ENCODE results near the gene RPTOR. TPM values are rescaled to one million over a fixed set of nuclear protein-coding genes. Genes with fewer than 3 reads are reported as not detected.

The RPTOR gene
- total RNA-seq, 2 donors from 2014 or later = 62.0 to 228 TPM

DNA sequence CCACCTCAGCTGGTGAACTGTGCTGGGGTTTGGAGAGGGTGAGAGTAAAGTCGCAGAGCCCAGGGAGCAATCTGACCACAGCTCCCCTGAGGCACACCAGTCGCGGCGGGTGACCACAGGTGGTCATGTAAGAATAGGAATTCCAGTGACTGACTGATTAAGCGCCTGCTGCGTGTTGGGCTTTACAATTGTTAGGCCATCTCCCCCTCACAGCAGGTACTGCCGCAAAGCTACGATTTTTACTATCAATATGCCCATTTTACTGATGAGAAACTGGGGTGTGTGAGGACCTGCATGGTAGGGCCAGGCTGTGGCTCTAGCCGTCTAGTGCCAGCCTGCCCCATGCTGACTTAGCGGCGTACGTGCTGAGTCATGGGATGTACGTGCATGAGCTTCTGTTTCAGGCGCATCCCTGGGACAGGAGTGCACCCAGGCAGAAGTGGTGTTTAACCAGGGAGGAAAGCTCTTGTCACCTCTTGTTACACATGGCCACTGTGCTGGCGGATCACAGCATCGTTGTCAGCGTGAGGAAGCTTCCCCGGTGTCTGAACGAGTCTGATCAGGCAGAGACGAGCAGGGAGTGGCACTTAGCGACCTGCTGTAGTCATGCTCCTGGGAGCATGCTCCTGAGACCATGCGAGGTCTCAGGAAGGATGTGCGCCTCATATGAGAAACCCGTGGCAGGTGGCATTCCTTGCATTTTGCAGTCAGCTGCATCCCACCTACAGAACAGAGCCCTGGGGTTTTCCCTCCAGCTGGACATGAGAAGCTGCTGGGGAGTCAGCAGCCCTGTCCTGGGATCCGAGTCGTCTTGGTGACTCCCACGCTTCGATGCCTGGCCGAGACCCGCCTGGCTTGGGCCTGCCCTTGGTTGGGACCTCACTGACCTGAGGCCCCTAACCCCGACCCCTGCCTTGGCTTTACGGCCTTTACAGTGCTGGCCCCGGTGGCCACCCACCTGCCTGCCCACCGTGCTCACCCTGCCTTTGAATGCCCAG lies 283.3 kb downstream of the RPTOR start:
- Mint-ChIP-seq H3K27ac (peak overlapping the region; percentile 70), H3K4me3 (no peak overlapping the region), H3K27me3 (no peaks in the 10 kb centered on the region), H3K4me1 (peaks cover 14% of the 10 kb centered on the region), H3K36me3 (ENCODE audit: low read depth) (peaks cover 10% of the 10 kb centered on the region), H3K9me3 (no peaks in the 10 kb centered on the region)
- ATAC-seq (replicated peaks) = no peak

DNA sequence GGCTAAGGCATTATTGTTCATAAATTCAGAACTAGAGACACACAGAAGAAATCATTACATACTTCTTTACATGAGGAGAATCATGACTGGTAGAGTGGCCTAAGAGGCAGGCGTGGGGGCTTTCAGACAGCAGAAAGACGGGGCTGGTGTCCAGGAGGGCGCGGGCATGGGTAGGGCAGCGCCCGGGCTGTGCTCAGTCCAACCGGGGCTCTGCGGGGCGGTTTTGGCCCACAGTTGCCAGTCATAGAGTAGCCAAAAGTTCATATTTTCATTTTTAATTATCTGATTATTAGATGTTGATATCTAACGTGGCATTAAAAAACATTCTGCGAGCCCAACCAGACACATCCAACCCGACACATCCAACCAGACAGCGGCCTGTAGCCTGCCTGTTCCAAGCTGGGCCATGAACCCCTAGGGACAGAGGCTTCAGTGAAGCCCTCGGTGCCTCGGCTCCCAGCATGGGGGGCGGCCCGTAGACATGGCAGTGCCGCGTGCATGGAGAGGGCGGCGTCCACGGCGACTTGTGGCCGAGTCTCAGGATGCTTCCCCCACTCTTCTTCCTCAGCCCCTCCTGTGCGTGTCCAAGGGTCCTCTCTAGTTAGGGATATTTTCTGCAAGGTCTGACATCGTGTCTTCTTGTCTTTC lies 284.7 kb downstream of the RPTOR start:
- Mint-ChIP-seq H3K9me3 (no peaks in the 10 kb centered on the region), H3K27me3 (no peaks in the 10 kb centered on the region), H3K27ac (peak overlapping the region; percentile 70), H3K4me1 (peaks cover 8% of the 10 kb centered on the region), H3K4me3 (no peak overlapping the region), H3K36me3 (ENCODE audit: low read depth) (no peaks in the 10 kb centered on the region)
- no peak for ATAC-seq (replicated peaks)

DNA sequence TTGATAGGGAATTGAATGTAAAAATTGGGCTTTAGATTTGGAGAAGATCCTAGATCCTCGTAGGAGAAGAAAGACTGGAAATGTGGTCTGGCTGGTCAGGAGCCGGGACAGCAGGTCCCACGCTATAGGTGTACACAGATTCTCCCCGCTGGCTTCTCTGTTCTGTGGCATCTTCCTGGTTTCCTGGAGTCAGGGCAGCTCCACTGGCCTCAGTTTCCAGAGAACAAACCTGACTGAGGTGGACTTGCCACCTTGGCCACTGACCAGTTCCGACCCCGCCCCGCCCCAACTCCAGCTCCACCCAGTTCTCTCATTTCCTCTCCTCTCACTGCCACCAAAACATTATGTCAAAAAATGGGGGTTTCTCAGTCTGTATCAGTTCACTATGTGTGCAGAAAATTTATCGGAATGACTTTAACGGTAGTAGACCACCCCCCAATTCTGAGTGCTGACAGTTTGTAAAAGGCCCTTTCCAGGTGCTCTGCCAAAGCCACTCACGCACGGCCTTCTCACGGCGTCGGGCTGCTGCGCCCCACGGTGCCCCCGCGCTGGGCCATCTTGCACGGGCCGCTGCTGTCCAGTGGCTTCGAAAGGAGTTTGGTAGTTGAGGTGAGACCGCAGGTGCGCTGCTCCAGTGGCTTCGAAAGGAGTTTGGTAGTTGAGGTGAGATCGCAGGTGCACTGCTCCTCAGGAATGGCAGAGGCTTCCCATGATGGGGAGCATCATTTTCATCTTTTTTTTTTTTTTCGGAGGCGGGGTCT lies 285.6 kb downstream of the RPTOR start:
- no peak for ATAC-seq (replicated peaks)
- Mint-ChIP-seq H3K36me3 (ENCODE audit: low read depth) (no peaks in the 10 kb centered on the region), H3K27me3 (no peaks in the 10 kb centered on the region), H3K4me3 (no peak overlapping the region), H3K9me3 (no peaks in the 10 kb centered on the region), H3K27ac (peak overlapping the region; percentile 65), H3K4me1 (peaks cover 8% of the 10 kb centered on the region)

DNA sequence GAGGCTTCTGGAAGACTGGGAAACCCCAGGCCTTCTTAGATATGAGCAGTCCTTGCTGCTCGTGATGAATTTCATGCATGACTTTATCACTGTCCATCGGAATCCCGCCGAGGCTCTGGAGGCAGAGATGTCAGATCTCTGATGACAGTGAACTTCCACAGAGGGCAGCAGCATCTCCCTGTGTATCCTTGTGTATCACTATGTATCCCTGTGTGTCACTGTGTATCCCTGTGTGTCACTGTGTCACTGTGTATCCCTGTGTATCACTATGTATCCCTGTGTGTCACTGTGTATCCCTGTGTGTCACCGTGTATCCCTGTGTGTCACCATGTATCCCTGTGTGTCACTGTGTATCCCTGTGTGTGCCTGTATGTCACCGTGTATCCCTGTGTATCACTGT lies 286.9 kb downstream of the RPTOR start:
- H3K4me3 Mint-ChIP-seq = peak overlapping the region; percentile 65
- H3K27ac Mint-ChIP-seq = peak overlapping the region; percentile 89
- H3K27me3 Mint-ChIP-seq = no peaks in the 10 kb centered on the region
- H3K36me3 Mint-ChIP-seq (ENCODE audit: low read depth) = peaks cover under 1% of the 10 kb centered on the region
- H3K9me3 Mint-ChIP-seq = no peaks in the 10 kb centered on the region
- H3K4me1 Mint-ChIP-seq = peaks cover 8% of the 10 kb centered on the region
- ATAC-seq (replicated peaks) = no peak

DNA sequence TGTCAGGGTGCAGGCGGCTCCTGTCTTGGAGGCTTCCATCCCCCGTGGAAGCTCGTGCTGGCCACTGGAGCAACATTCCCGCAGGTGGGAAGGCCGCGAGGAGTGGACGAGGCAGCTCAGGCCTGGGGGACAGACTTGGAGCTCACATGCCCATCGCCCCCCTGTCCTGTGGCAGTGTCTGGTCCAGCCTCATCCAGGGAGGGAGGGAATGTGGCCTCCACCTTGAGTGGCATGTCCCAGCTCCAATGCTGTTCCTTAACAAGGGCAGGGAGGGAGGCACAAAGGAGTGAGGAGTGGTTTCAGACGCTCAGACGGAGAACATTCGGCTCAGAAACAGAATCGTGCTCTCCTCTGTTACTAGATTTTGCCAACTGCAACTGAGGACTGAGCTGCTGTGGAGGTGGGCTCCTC lies 287.6 kb downstream of the RPTOR start:
- Mint-ChIP-seq H3K9me3 (no peaks in the 10 kb centered on the region), H3K4me1 (peaks cover 8% of the 10 kb centered on the region), H3K27ac (peak overlapping the region; percentile 89), H3K4me3 (peak overlapping the region; percentile 65), H3K36me3 (ENCODE audit: low read depth) (peaks cover 6% of the 10 kb centered on the region), H3K27me3 (no peaks in the 10 kb centered on the region)
- no peak for ATAC-seq (replicated peaks)

- H3K27me3 Mint-ChIP-seq = no peaks in the 10 kb centered on the region
- peak; percentile 93 for ATAC-seq (replicated peaks)
- peak overlapping the region; percentile 65 for H3K4me3 Mint-ChIP-seq
- peaks cover 11% of the 10 kb centered on the region for H3K36me3 Mint-ChIP-seq (ENCODE audit: low read depth)
- H3K27ac Mint-ChIP-seq = peak overlapping the region; percentile 89
- H3K4me1 Mint-ChIP-seq = peaks cover 8% of the 10 kb centered on the region
- H3K9me3 Mint-ChIP-seq = no peaks in the 10 kb centered on the region
These were observed 288.4 kb downstream of the RPTOR start for GRCh38 chr17:80832888-80833583.

- Mint-ChIP-seq H3K9me3 (no peaks in the 10 kb centered on the region), H3K27me3 (no peaks in the 10 kb centered on the region), H3K4me1 (peaks cover 8% of the 10 kb centered on the region), H3K4me3 (peak overlapping the region; percentile 65), H3K27ac (peak overlapping the region; percentile 66), H3K36me3 (ENCODE audit: low read depth) (peaks cover 23% of the 10 kb centered on the region)
- ATAC-seq (replicated peaks) = no peak
These were observed 289.6 kb downstream of the RPTOR start for GRCh38 chr17:80833952-80834892.

- H3K4me3 Mint-ChIP-seq = no peak overlapping the region
- H3K4me1 Mint-ChIP-seq = peaks cover 8% of the 10 kb centered on the region
- peaks cover 24% of the 10 kb centered on the region for H3K36me3 Mint-ChIP-seq (ENCODE audit: low read depth)
- H3K27ac Mint-ChIP-seq = peak overlapping the region; percentile 66
- no peaks in the 10 kb centered on the region for H3K9me3 Mint-ChIP-seq
- H3K27me3 Mint-ChIP-seq = no peaks in the 10 kb centered on the region
- ATAC-seq (replicated peaks) = no peak
These were observed 290.2 kb downstream of the RPTOR start for GRCh38 chr17:80834893-80835275.

- Mint-ChIP-seq H3K4me3 (no peak overlapping the region), H3K27ac (peak overlapping the region; percentile 83), H3K27me3 (no peaks in the 10 kb centered on the region), H3K4me1 (peaks cover 8% of the 10 kb centered on the region), H3K36me3 (ENCODE audit: low read depth) (peaks cover 24% of the 10 kb centered on the region), H3K9me3 (no peaks in the 10 kb centered on the region)
- ATAC-seq (replicated peaks) = no peak
These were observed 291.4 kb downstream of the RPTOR start for GRCh38 chr17:80835816-80836657.

DNA sequence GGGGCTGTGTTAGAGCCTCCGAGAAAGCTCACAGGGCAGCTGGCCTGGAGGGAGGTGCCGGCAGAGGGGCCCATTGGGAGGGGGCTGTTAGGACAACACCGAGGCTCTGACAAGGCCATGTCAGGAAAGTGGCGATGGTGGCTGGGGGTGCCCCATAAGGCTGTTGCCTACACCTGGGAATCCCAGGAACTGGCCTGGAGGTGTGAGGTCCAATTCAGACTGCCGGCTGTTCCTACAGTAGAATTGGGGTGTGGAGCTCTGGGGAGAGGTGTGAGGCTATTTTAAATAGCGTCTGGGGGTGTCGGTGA lies 292.0 kb downstream of the RPTOR start:
- Mint-ChIP-seq H3K36me3 (ENCODE audit: low read depth) (peaks cover 24% of the 10 kb centered on the region), H3K9me3 (no peaks in the 10 kb centered on the region), H3K4me1 (peaks cover 7% of the 10 kb centered on the region), H3K4me3 (no peak overlapping the region), H3K27me3 (no peaks in the 10 kb centered on the region), H3K27ac (peak overlapping the region; percentile 83)
- ATAC-seq (replicated peaks) = no peak

DNA sequence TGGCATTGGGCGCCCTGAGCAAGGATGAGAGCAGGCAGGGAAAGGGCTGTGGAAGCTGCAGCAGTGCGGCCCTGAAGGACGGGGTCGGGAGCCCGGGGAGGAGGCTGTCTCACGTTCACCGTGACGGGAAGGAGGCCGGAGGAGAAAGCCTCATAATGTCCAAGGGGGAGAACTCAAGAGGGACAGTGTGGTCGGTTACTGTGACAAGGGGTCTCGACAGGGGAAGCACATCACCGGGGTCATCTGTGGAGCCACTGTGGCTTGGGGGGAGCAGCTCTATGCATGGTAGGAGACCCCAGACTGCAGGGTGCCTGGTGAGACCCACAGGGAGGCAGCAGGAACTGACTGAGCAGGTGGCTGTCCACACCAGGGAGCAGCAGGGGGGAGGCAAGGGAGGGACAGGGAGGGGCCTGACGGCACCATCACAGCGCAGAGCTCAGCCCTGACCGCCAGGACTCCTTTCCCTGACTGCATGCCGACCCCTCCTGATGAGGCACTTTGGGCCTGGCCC lies 292.4 kb downstream of the RPTOR start:
- Mint-ChIP-seq H3K4me3 (no peak overlapping the region), H3K27me3 (no peaks in the 10 kb centered on the region), H3K9me3 (no peaks in the 10 kb centered on the region), H3K36me3 (ENCODE audit: low read depth) (peaks cover 24% of the 10 kb centered on the region), H3K4me1 (peaks cover 2% of the 10 kb centered on the region), H3K27ac (peak overlapping the region; percentile 83)
- no peak for ATAC-seq (replicated peaks)

DNA sequence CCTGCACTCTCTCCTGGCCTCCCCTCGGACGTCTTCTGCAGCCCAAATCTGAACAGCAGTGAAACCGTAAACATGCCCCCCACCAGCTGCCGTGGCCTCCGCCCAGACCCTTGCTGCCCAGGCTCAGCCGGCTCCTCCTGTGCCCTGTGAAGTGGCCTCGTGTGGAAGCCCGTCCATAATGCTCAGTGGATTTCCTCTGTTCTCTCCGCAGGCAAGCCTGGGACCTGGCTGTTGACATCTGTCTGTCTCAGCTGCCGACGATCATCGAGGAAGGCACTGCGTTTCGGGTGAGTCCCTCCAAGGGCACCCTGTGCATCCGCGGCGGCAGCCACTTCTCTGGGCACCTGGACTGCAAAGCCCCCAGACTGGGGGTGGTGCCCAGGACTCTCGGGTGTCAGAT lies 293.1 kb downstream of the RPTOR start:
- Mint-ChIP-seq H3K27ac (peak overlapping the region; percentile 65), H3K4me3 (no peak overlapping the region)

More for the DNA sequence above, 293.1 kb downstream of the RPTOR start:
- no peak for ATAC-seq (replicated peaks)
- H3K27me3 Mint-ChIP-seq = no peaks in the 10 kb centered on the region
- no peaks in the 10 kb centered on the region for H3K4me1 Mint-ChIP-seq
- peaks cover 24% of the 10 kb centered on the region for H3K36me3 Mint-ChIP-seq (ENCODE audit: low read depth)
- no peaks in the 10 kb centered on the region for H3K9me3 Mint-ChIP-seq

Data from activated T-helper 17 cell treated with anti-CD3 and anti-CD28 coated beads, Interleukin-2, amount 50 U/mL, for 72 hours (primary cell).